Right atrium auricular region (tissue), 2 donors: Measurements from ENCODE around the gene AHCYL1. TPM values are rescaled to one million over a fixed set of nuclear protein-coding genes. Genes with fewer than 3 reads are reported as not detected.
"Not testable (repeated sequence)": the region's sequence is repeated elsewhere in the genome, so short reads cannot be mapped to it uniquely, and the experiment has no call there.

ENCODE experiments used
- DNase-seq: peaks from one replicate; pipeline ENCODE4 v3.0.0-alpha.2; 2019; ENCODE audit warnings: low spot score
- H3K27ac ChIP-seq, 2 donors: fragments of 200-600 bp; sonication (generic); 1 replicate in 1 of 2; 2 replicates in 1 of 2; pipeline ENCODE4 v1.5.1; 2016 to 2019
- H3K27me3 ChIP-seq, 2 donors: fragments of 200-600 bp; sonication (generic); one replicate each; pipeline versions ENCODE4 v1.5.1 to v1.6.0; 2017 to 2019
- H3K36me3 ChIP-seq: fragments of 200-600 bp; sonication (generic); one replicate; pipeline ENCODE4 v1.5.1; 2016
- H3K4me1 ChIP-seq, 2 donors: fragments of 200-600 bp; sonication (generic); one replicate each; pipeline versions ENCODE4 v1.5.1 to v1.6.0; 2017 to 2019
- H3K4me3 ChIP-seq, 2 donors: fragments of 200-600 bp; sonication (generic); 1 replicate in 1 of 2; 2 replicates in 1 of 2; pipeline ENCODE4 v1.5.1; 2017 to 2019; ENCODE audit warnings: mild to moderate bottlenecking in 1 of 2, moderate library complexity in 1 of 2
- H3K9me3 ChIP-seq, 2 donors: fragments of 200-600 bp; sonication (generic); one replicate each; pipeline ENCODE4 v1.5.1; 2019
- total RNA-seq, 2 donors: library from RNA; depleted of rRNA; stranded (reverse); fragments of >200 nt; gene quantifications; one replicate each; pipeline ENCODE4 v1.1.0, GENCODE V29; 2016
- TF ChIP-seq, protein P1 (sequence below), 2 donors: fragments of 200-600 bp; sonication (generic); IDR thresholded peaks; one replicate each; pipeline ENCODE4 v1.5.1; 2019; ENCODE audit warnings: antibody characterized with exemption in 2 of 2

Gene AHCYL1
- total RNA-seq, 2 donors from 2014 or later: 28.7 to 36.9 TPM

DNA sequence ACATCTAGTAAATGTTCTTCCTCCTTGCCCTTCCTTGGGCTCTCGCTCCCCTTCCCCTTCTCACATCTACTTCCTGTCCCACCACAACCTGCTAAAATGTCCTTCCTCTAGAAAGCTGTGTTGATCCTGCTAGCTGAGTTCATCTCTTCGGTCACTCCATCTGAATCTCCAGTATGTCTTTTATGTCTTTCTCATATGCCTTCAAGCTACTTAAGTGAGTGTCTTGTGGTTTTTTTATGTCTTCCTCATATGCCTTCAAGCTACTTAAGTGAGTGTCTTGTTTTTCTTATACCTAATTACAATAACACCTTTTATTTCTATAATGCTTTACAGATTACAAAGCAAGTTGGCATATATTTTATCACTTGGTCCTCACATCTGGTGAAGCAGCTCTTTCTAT, 40.0 kb upstream of the AHCYL1 start:
- Histone ChIP-seq H3K36me3 (no peaks in the 10 kb centered on the region), H3K4me1 (no peaks in the 10 kb centered on the region), H3K27ac (no peak overlapping the region), H3K4me3 (no peak overlapping the region), H3K9me3 (no peaks in the 10 kb centered on the region), H3K27me3 (no peaks in the 10 kb centered on the region)
- DNase-seq: no peak
- TF ChIP-seq, protein P1, sequence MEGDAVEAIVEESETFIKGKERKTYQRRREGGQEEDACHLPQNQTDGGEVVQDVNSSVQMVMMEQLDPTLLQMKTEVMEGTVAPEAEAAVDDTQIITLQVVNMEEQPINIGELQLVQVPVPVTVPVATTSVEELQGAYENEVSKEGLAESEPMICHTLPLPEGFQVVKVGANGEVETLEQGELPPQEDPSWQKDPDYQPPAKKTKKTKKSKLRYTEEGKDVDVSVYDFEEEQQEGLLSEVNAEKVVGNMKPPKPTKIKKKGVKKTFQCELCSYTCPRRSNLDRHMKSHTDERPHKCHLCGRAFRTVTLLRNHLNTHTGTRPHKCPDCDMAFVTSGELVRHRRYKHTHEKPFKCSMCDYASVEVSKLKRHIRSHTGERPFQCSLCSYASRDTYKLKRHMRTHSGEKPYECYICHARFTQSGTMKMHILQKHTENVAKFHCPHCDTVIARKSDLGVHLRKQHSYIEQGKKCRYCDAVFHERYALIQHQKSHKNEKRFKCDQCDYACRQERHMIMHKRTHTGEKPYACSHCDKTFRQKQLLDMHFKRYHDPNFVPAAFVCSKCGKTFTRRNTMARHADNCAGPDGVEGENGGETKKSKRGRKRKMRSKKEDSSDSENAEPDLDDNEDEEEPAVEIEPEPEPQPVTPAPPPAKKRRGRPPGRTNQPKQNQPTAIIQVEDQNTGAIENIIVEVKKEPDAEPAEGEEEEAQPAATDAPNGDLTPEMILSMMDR (IDR thresholded peaks at IDR 0.05): no peak

DNA sequence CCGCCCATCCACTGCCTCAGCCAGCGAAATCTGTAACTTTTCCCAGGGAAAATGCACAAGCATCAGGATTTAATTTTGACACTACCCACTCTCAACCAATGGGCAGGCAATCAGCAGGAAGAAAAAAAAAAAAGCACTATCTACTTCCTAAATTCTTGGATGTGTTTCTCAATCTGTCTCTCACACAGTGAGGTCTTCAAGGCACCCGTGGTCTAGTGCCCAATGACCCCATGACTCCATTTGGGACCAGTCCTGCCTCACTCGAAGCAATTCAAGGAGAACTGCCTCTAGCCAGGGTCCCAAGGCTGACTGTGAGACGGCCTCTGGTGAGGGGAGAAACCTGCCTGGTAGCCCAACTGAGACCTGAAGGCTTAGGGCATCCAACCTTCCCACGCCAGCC, 38.1 kb upstream of the AHCYL1 start:
- H3K4me1 ChIP-seq: no peaks in the 10 kb centered on the region
- H3K4me3 ChIP-seq: no peak overlapping the region
- DNase-seq: no peak
- no peaks in the 10 kb centered on the region for H3K36me3 ChIP-seq
- H3K27me3 ChIP-seq: no peaks in the 10 kb centered on the region
- TF ChIP-seq, protein P1 (IDR thresholded peaks at IDR 0.05): no peak
- no peaks in the 10 kb centered on the region for H3K9me3 ChIP-seq
- H3K27ac ChIP-seq: no peak overlapping the region

DNA sequence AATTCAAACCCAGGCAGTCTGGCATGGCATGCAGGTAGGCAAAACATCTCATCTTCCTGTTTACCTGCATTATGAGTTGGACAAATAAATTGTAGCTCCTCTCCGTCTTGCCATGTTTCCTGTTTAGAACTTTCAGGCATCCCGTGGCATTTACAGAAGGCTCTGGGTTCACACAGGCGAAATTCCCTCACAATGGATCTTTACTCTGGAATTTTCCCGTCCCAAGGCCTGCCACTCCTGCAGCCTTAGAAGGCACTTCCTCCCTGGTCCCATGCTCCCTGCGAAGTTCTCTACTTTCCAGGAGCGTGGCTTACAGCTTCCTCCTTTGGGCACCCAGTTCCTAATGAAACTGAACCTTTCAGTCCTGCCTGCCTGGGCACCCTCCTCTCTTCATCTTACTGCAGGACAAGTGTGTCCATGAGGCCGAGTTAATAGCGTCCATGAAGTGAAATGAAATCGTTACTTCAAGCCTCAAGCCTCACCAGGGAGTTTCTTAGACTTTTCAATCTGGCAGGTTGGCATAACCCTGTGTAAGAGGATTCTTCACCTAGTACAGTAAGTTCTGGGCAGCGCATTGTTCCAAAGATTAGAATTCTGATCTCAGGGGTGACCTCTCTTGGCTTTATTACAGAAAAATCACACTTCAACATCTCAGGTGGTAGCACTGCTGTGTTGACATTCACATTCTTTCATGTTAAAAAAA, 36.8 kb upstream of the AHCYL1 start:
- no peaks in the 10 kb centered on the region for H3K9me3 ChIP-seq
- no peak overlapping the region for H3K4me3 ChIP-seq
- H3K4me1 ChIP-seq: no peaks in the 10 kb centered on the region
- no peaks in the 10 kb centered on the region for H3K36me3 ChIP-seq
- no peak for DNase-seq
- TF ChIP-seq, protein P1 (IDR thresholded peaks at IDR 0.05): no peak
- H3K27ac ChIP-seq: no peak overlapping the region
- H3K27me3 ChIP-seq: no peaks in the 10 kb centered on the region

DNA sequence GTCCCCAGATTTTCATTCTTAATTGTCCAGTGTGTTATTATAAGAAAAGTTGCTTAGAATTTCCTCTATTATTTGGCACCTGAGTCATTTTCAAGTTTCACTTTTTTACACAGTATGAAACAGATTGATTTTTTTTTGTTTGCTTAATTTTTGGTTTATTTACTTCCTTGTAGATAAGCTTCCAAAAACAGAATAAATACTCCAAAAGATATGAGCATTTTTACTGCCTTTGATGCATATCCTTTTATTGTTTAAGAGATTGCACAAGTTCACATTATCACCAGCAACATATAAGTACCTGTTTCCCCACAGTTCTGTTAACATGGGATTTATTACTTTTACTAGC, 36.3 kb upstream of the AHCYL1 start:
- TF ChIP-seq, protein P1 (IDR thresholded peaks at IDR 0.05): no peak
- no peak overlapping the region for H3K27ac ChIP-seq
- H3K27me3 ChIP-seq: no peaks in the 10 kb centered on the region
- no peak overlapping the region for H3K4me3 ChIP-seq
- no peaks in the 10 kb centered on the region for H3K9me3 ChIP-seq
- H3K4me1 ChIP-seq: no peaks in the 10 kb centered on the region
- DNase-seq: no peak
- H3K36me3 ChIP-seq: no peaks in the 10 kb centered on the region

DNA sequence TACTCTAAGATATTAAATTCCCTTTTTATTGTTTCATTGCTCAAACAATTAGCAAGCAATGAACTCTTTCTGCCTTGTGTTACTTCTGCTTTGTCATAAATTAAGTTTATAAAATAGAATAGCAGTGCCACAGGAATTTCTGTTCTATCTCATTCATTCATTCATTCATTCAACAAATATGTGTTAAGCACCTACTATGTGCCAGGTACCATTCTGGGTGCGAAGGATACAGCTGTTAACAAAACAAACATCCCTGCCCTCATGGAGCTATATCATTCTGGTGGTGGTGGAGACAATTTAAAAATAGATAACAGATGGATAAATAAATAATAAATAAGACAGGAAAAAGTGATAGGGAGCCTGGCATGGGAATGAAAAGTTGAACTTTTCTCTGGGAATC, 34.5 kb upstream of the AHCYL1 start:
- H3K36me3 ChIP-seq: no peaks in the 10 kb centered on the region
- DNase-seq: no peak
- H3K9me3 ChIP-seq: no peaks in the 10 kb centered on the region
- TF ChIP-seq, protein P1 (IDR thresholded peaks at IDR 0.05): no peak
- no peaks in the 10 kb centered on the region for H3K27me3 ChIP-seq
- H3K27ac ChIP-seq: no peak overlapping the region
- no peak overlapping the region for H3K4me3 ChIP-seq
- no peaks in the 10 kb centered on the region for H3K4me1 ChIP-seq

DNA sequence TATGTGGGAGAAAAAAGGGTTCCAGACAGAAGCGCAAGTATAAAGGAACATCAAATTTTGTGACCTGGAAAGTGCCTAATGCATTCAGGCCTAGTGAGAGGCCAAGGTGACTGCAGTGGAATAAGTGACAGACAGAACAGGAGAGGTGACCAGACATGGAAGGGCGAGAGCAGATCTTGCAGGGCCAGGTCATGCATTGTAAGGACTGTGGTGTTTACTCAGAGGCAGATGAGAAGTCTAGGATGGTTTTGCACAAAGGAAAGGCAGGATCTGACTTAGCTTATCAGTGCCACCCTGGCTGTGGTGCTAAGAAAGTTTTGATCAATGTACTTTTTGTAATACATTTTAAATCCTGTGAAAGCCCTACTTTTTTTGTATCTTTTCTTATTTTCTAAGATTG, 34.1 kb upstream of the AHCYL1 start:
- no peaks in the 10 kb centered on the region for H3K36me3 ChIP-seq
- no peak overlapping the region for H3K4me3 ChIP-seq
- H3K4me1 ChIP-seq: no peaks in the 10 kb centered on the region
- no peaks in the 10 kb centered on the region for H3K27me3 ChIP-seq
- H3K27ac ChIP-seq: no peak overlapping the region
- no peaks in the 10 kb centered on the region for H3K9me3 ChIP-seq
- no peak for DNase-seq
- TF ChIP-seq, protein P1 (IDR thresholded peaks at IDR 0.05): no peak

DNA sequence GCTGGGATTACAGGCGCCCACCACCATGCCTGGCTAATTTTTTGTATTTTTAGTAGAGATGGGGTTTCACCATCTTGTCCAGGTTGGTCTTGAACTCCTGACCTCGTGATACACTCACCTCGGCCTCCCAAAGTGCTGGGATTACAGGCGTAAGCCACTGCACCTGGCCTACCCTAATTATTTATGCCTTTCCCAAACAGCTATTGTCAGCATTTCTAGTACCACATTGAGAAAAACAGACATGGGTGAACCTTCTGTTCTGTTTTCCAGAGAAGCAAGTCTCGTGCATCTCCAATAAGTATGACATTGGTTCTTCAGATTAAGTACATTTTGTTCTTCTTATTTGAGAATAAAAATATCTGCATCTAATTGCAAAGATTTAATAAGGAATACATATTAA, 33.1 kb upstream of the AHCYL1 start:
- not testable (repeated sequence) for DNase-seq, H3K27me3 ChIP-seq, H3K9me3 ChIP-seq, H3K36me3 ChIP-seq, H3K4me1 ChIP-seq, H3K4me3 ChIP-seq, H3K27ac ChIP-seq
